HCT116 (cell line): ENCODE measurements around the gene MYO3B. TPM values are rescaled to one million over a fixed set of nuclear protein-coding genes. Genes with fewer than 3 reads are reported as not detected.

ENCODE experiments used
- ATAC-seq: fragments of 200-7000 bp; cut with Tn5 transposase; 2 replicates; pipeline ENCODE4 v1.9.1; 2020; ENCODE audit warnings: mild to moderate bottlenecking, moderate library complexity
- BruUV-seq: library from RNA; stranded (reverse); fragments of 400-500 nt; replicated peaks from 2 replicates; lab custom pipeline; 2021; lab: Mats Ljungman, UMichigan
- CTCF ChIA-PET: fragments of 300-600 bp; sonication (Branson Sonifier 250); formaldehyde crosslinking; loops from one replicate; lab custom pipeline; 2021; ENCODE audit warnings: antibody characterized with exemption; lab: Charles Lee
- POLR2A ChIA-PET: fragments of 300-600, 350-600 bp; sonication (Branson Sonifier 250); formaldehyde crosslinking; loops from one replicate; lab custom pipeline; 2021; ENCODE audit warnings: antibody characterized with exemption; lab: Charles Lee
- RAD21 ChIA-PET, 2 experiments: fragments of 300-600 bp; sonication (Branson Sonifier 250); formaldehyde crosslinking; loops; one replicate each; lab custom pipeline; 2023; ENCODE audit warnings: low total read pairs in 2 of 2; ENCODE audit not compliant: uncharacterized antibody in 2 of 2, unreplicated experiment in 2 of 2, low non-redundant PET in 1 of 2; lab: Charles Lee
- DNase-seq: peaks from one replicate; pipeline ENCODE4 v3.0.0-alpha.2; 2010; ENCODE audit warnings: low read depth, low spot score
- H2AFZ ChIP-seq: fragments of 200-600 bp; shearing (Covaris generic), sonication (generic); 2 replicates; pipeline ENCODE4 v1.6.1; 2017; ENCODE audit warnings: low read depth, mixed run types, mixed read lengths, antibody characterized with exemption, low read length; ENCODE audit not compliant: poor library complexity, severe bottlenecking
- H3K27ac ChIP-seq: 2 replicates; pipeline ENCODE4 v1.5.1; 2012; ENCODE audit warnings: low read depth, low read length
- H3K27me3 ChIP-seq: fragments of 200-600 bp; sonication (generic); 2 replicates; pipeline ENCODE4 v1.6.1; 2016; ENCODE audit warnings: mixed run types, low read length, mixed read lengths; ENCODE audit not compliant: insufficient read depth
- H3K36me3 ChIP-seq, 2 experiments: fragments of 200-500 bp in 1 of 2; fragments of 200-600 bp in 1 of 2; sonication (Bioruptor generic) in 1 of 2; sonication (generic) in 1 of 2; 2 replicates each; pipeline versions ENCODE4 v1.5.1 to v1.6.1; 2014 to 2016; ENCODE audit warnings: low read length in 2 of 2, inconsistent platforms in 1 of 2, mixed read lengths in 1 of 2, mixed run types in 1 of 2; ENCODE audit not compliant: insufficient read depth in 2 of 2, control insufficient read depth in 1 of 2
- H3K4me1 ChIP-seq, 2 experiments: fragments of 200-600 bp in 1 of 2; sonication (generic) in 1 of 2; 2 replicates each; pipeline versions ENCODE4 v1.5.1 to v1.6.1; 2012 to 2017; ENCODE audit warnings: low read length in 2 of 2, inconsistent platforms in 1 of 2, mild to moderate bottlenecking in 1 of 2, mixed read lengths in 1 of 2, mixed run types in 1 of 2, moderate library complexity in 1 of 2; ENCODE audit not compliant: insufficient read depth in 2 of 2, control insufficient read depth in 1 of 2
- H3K4me2 ChIP-seq: fragments of 200-600 bp; sonication (generic); 2 replicates; pipeline ENCODE4 v1.6.1; 2017; ENCODE audit warnings: mixed run types, low read length, mixed read lengths
- H3K4me3 ChIP-seq, 2 experiments: fragments of 200-600 bp in 1 of 2; sonication (generic) in 1 of 2; replicated peaks in 1 of 2; 2 replicates each; pipeline ENCODE4 v1.5.1; 2011 to 2016; ENCODE audit warnings: low read length in 2 of 2, control low read depth in 1 of 2, low read depth in 1 of 2, mild to moderate bottlenecking in 1 of 2, mixed read lengths in 1 of 2, mixed run types in 1 of 2
- H3K79me2 ChIP-seq: fragments of 200-600 bp; sonication (generic); 2 replicates; pipeline ENCODE4 v1.6.1; 2017; ENCODE audit warnings: mild to moderate bottlenecking, mixed run types, low read length, moderate library complexity, mixed read lengths; ENCODE audit not compliant: insufficient read depth
- H3K9ac ChIP-seq: fragments of 200-600 bp; sonication (generic); 2 replicates; pipeline ENCODE4 v1.6.1; 2016; ENCODE audit warnings: low read length, mixed read lengths
- H3K9me2 ChIP-seq: fragments of 200-600 bp; sonication (generic), shearing (Covaris generic); 2 replicates; pipeline ENCODE4 v1.6.1; 2017; ENCODE audit warnings: mixed run types, mild to moderate bottlenecking, moderate library complexity; ENCODE audit not compliant: insufficient read depth
- H3K9me3 ChIP-seq, 2 experiments: fragments of 200-500 bp in 1 of 2; fragments of 200-600 bp in 1 of 2; sonication (Bioruptor generic) in 1 of 2; sonication (generic) in 1 of 2; 2 replicates each; pipeline ENCODE4 v1.6.1; 2014 to 2017; ENCODE audit warnings: low read length in 2 of 2, mixed read lengths in 2 of 2, inconsistent platforms in 1 of 2, low read depth in 1 of 2, mild to moderate bottlenecking in 1 of 2, mixed run types in 1 of 2, moderate library complexity in 1 of 2; ENCODE audit not compliant: control insufficient read depth in 1 of 2, insufficient read depth in 1 of 2
- H4K20me1 ChIP-seq: fragments of 200-600 bp; sonication (generic), shearing (Covaris generic); 2 replicates; pipeline ENCODE4 v1.6.1; 2017; ENCODE audit warnings: mixed run types, mild to moderate bottlenecking, moderate library complexity; ENCODE audit not compliant: insufficient read depth
- EZH2 ChIP-seq: fragments of 200-600 bp; sonication (generic); IDR thresholded peaks from 2 replicates; pipeline ENCODE4 v1.6.1; 2017; ENCODE audit warnings: antibody characterized with exemption, mixed run types
- EZH2phosphoT487 ChIP-seq: fragments of 200-600 bp; IDR thresholded peaks from 2 replicates; pipeline ENCODE4 v1.6.1; 2018; ENCODE audit warnings: antibody characterized with exemption, borderline replicate concordance
- FOSL1 ChIP-seq: IDR thresholded peaks from 2 replicates; pipeline ENCODE4 v1.6.1; 2012; ENCODE audit warnings: low read depth
- JUND ChIP-seq: IDR thresholded peaks from 2 replicates; pipeline ENCODE4 v1.6.1; 2012
- REST ChIP-seq: IDR thresholded peaks from 2 replicates; pipeline ENCODE4 v1.6.1; 2012; ENCODE audit warnings: low read depth
- SP1 ChIP-seq: IDR thresholded peaks from 2 replicates; pipeline ENCODE4 v1.6.1; 2012; ENCODE audit warnings: low read depth
- YY1 ChIP-seq: IDR thresholded peaks from 2 replicates; pipeline ENCODE4 v1.6.1; 2011; ENCODE audit warnings: low read length, low read depth, moderate library complexity, mild to moderate bottlenecking; ENCODE audit not compliant: insufficient replicate concordance; ENCODE audit errors: extremely low read depth
- ZBTB33 ChIP-seq: IDR thresholded peaks from 2 replicates; pipeline ENCODE4 v1.6.1; 2011; ENCODE audit warnings: mild to moderate bottlenecking, low read length, moderate library complexity; ENCODE audit not compliant: insufficient replicate concordance; ENCODE audit errors: extremely low read depth
- ZFX ChIP-seq: fragments of 450-650 bp; IDR thresholded peaks from 2 replicates; pipeline ENCODE4 v1.6.1; 2017
- ZNF274 ChIP-seq: fragments of 200-500 bp; sonication (Bioruptor generic); IDR thresholded peaks from 2 replicates; pipeline ENCODE4 v1.6.1; 2014; ENCODE audit warnings: mild to moderate bottlenecking, low read depth, low read length, inconsistent platforms
- intact Hi-C: fragments of 100-400 bp; cut with micrococcal nuclease; formaldehyde crosslinking; loops from 2 replicates; pipeline ENCODE4 v1.10.0; 2022
- total RNA-seq: library from RNA; stranded (reverse); gene quantifications from one replicate; pipeline ENCODE4 v1.2.1, GENCODE V29; 2021; ENCODE audit not compliant: unreplicated experiment

Gene MYO3B
- total RNA-seq, 1 experiment from 2014 or later: not detected

DNA sequence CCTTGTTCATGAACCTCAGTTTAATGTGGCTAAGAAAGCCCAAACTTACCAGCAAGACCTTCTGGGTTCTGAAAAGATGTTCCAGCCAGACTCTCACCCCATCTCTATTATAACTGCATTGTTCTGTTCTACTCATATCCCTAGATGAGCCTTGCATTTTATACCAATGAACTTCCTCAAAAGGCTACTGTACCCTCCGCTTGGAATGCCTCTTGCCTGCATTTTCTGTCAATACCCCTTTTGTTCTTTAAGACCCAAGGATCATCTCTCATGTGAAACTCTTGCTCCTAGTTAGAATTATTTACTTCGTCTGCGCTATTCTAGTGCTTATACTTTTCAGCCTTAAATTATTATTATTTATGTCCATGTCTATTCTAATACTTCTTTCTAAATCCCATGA is 181.5 kb downstream of the MYO3B start:
- CTCF ChIA-PET: no interaction called here
- Histone ChIP-seq H3K79me2 (no peaks in the 10 kb centered on the region), H3K4me3 (no peak overlapping the region), H2AFZ (no peak overlapping the region), H4K20me1 (no peaks in the 10 kb centered on the region), H3K9me3 (no peaks in the 10 kb centered on the region), H3K27ac (no peak overlapping the region), H3K9ac (no peak overlapping the region), H3K36me3 (no peaks in the 10 kb centered on the region), H3K27me3 (no peaks in the 10 kb centered on the region), H3K4me1 (peaks cover 0 to 6% of the 10 kb centered on the region in 2 experiments; a peak in 1 of 4 replicates), H3K9me2 (no peaks in the 10 kb centered on the region; the same call in 1 of the 2 replicates), H3K4me2 (no peak overlapping the region)
- RAD21 ChIA-PET: no interaction called here
- POLR2A ChIA-PET: no interaction called here
- ATAC-seq (no peak), DNase-seq (no peak)
- TF ChIP-seq FOSL1 (no peak), JUND (no peak), EZH2phosphoT487 (no peak), REST (no peak), EZH2 (no peak), ZBTB33 (no peak), SP1 (no peak), ZFX (no peak), YY1 (no peak), ZNF274 (no peak)
- BruUV-seq: no TSS peak
- intact Hi-C loops: no loop called here
